SK-N-SH (cell line): ENCODE data around the gene ATP8A1. TPM values are rescaled to one million over a fixed set of nuclear protein-coding genes. Genes with fewer than 3 reads are reported as not detected.

Experiments used
- CTCF ChIA-PET: fragments of 300-600, 350-600 bp; formaldehyde crosslinking; extraction: SDS; loops from one replicate; lab custom pipeline; 2021; lab: Yijun Ruan, JAX
- POLR2A ChIA-PET: fragments of 350-600 bp; sonication (Branson Sonifier 250); formaldehyde crosslinking; extraction: SDS; loops from one replicate; lab custom pipeline; 2020; ENCODE audit warnings: antibody characterized with exemption, inconsistent platforms; lab: Yijun Ruan, JAX
- DNase-seq: peaks from one replicate; pipeline ENCODE4 v3.0.0; 2012
- H2AFZ ChIP-seq: fragments of 200-600 bp; sonication (generic); 2 replicates; pipeline ENCODE4 v1.8.1; 2016; ENCODE audit warnings: antibody characterized with exemption, mild to moderate bottlenecking, low read depth
- H3F3A ChIP-seq: fragments of 200-600 bp; sonication (generic); replicated peaks from 2 replicates; pipeline ENCODE3; 2016; ENCODE audit warnings: antibody characterized with exemption, mild to moderate bottlenecking; ENCODE audit not compliant: insufficient read depth
- H3K27ac ChIP-seq, 2 experiments: fragments of 200-500 bp in 1 of 2; fragments of 200-600 bp in 1 of 2; sonication (Bioruptor generic) in 1 of 2; sonication (generic), shearing (Covaris generic) in 1 of 2; 2 replicates each; pipeline versions ENCODE4 v1.5.1 to v1.6.1; 2014 to 2016; ENCODE audit warnings: low read depth in 2 of 2, inconsistent platforms in 1 of 2, low read length in 1 of 2, mild to moderate bottlenecking in 1 of 2, mixed read lengths in 1 of 2
- H3K27me3 ChIP-seq: fragments of 200-600 bp; sonication (generic), shearing (Covaris generic); 2 replicates; pipeline ENCODE4 v1.6.1; 2016; ENCODE audit warnings: mixed run types; ENCODE audit not compliant: insufficient read depth
- H3K36me3 ChIP-seq, 2 experiments: fragments of 200-500 bp in 1 of 2; fragments of 200-600 bp in 1 of 2; sonication (Bioruptor generic) in 1 of 2; sonication (generic) in 1 of 2; replicated peaks in 1 of 2; 2 replicates each; pipeline versions ENCODE3 to v1.5.1; 2014 to 2016; ENCODE audit warnings: low read length in 1 of 2, mild to moderate bottlenecking in 1 of 2; ENCODE audit not compliant: insufficient read depth in 2 of 2, control insufficient read depth in 1 of 2
- H3K4me1 ChIP-seq, 2 experiments: fragments of 200-500 bp in 1 of 2; fragments of 200-600 bp in 1 of 2; sonication (Bioruptor generic) in 1 of 2; sonication (generic), shearing (Covaris generic) in 1 of 2; 2 replicates each; pipeline versions ENCODE4 v1.5.1 to v1.6.1; 2014 to 2016; ENCODE audit warnings: low read depth in 1 of 2, low read length in 1 of 2, mixed run types in 1 of 2; ENCODE audit not compliant: insufficient read depth in 2 of 2, control insufficient read depth in 1 of 2
- H3K4me2 ChIP-seq: fragments of 200-600 bp; sonication (generic), shearing (Covaris generic); 2 replicates; pipeline ENCODE4 v1.6.1; 2017; ENCODE audit warnings: mixed run types
- H3K4me3 ChIP-seq, 2 experiments: fragments of 200-500 bp in 1 of 2; fragments of 200-600 bp in 1 of 2; sonication (Bioruptor generic) in 1 of 2; sonication (generic), shearing (Covaris generic) in 1 of 2; 2 replicates each; pipeline versions ENCODE4 v1.5.1 to v1.8.1; 2014 to 2016; ENCODE audit warnings: low read depth in 2 of 2, inconsistent platforms in 1 of 2, low read length in 1 of 2, mild to moderate bottlenecking in 1 of 2, mixed read lengths in 1 of 2, moderate library complexity in 1 of 2
- H3K79me2 ChIP-seq: fragments of 200-600 bp; sonication (generic); 2 replicates; pipeline ENCODE4 v1.8.1; 2017; ENCODE audit warnings: mild to moderate bottlenecking; ENCODE audit not compliant: insufficient read depth
- H3K9ac ChIP-seq: fragments of 200-600 bp; sonication (generic); 2 replicates; pipeline ENCODE4 v1.6.1; 2017; ENCODE audit warnings: mixed run types
- H3K9me2 ChIP-seq: fragments of 200-600 bp; sonication (generic); 2 replicates; pipeline ENCODE4 v1.6.1; 2017; ENCODE audit warnings: mixed run types
- H3K9me3 ChIP-seq: fragments of 200-600 bp; sonication (generic); 2 replicates; pipeline ENCODE4 v1.6.1; 2017; ENCODE audit warnings: mixed run types, mild to moderate bottlenecking, moderate library complexity
- H4K20me1 ChIP-seq: fragments of 200-600 bp; sonication (generic); 2 replicates; pipeline ENCODE4 v1.6.1; 2017; ENCODE audit warnings: mild to moderate bottlenecking, mixed run types; ENCODE audit not compliant: insufficient read depth
- CHD2 ChIP-seq: fragments of 150-350 bp; IDR thresholded peaks from 2 replicates; pipeline ENCODE4 v1.6.1; 2018; ENCODE audit warnings: low read length; ENCODE audit not compliant: partially characterized antibody
- FOSL2 ChIP-seq: IDR thresholded peaks from 2 replicates; pipeline ENCODE4 v1.4.0; 2012; ENCODE audit warnings: low read depth, mild to moderate bottlenecking, moderate library complexity, borderline replicate concordance
- FOXJ3 ChIP-seq: sonication (generic); formaldehyde crosslinking; IDR thresholded peaks from 2 replicates; pipeline ENCODE4 v1.5.1; 2020; ENCODE audit warnings: mild to moderate bottlenecking, missing genetic modification reagents
- POLR2AphosphoS5 ChIP-seq: IDR thresholded peaks from 2 replicates; pipeline ENCODE4 v1.6.1; 2012; ENCODE audit warnings: low read depth, low read length
- RFX5 ChIP-seq: IDR thresholded peaks from 2 replicates; pipeline ENCODE4 v1.6.1; 2012; ENCODE audit warnings: mild to moderate bottlenecking, improper control_type of control experiment, low read length
- RXRA ChIP-seq: IDR thresholded peaks from 2 replicates; pipeline ENCODE4 v1.4.0; 2012; ENCODE audit warnings: low read depth, mild to moderate bottlenecking, borderline replicate concordance
- WGBS: methylation state at CpG from one replicate; pipeline ENCODE4 v1.1.6; 2017; ENCODE audit warnings: low lambda C conversion rate; 5-methylcytosine and 5-hydroxymethylcytosine counted together
- polyA plus RNA-seq, 3 experiments: library from polyadenylated mRNA; depleted of rRNA; stranded (reverse); fragments of >200 nt; gene quantifications; 2 replicates each; pipeline ENCODE4 v1.2.3, GENCODE V29; 2012
- TF ChIP-seq, protein P1 (sequence below): IDR thresholded peaks from 2 replicates; pipeline ENCODE4 v1.4.0; 2012; ENCODE audit warnings: low read depth, borderline replicate concordance
- TF ChIP-seq, protein P2 (sequence below): IDR thresholded peaks from 2 replicates; pipeline ENCODE4 v1.4.0; 2012; ENCODE audit warnings: low read depth, borderline replicate concordance
- TF ChIP-seq, protein P3 (sequence below): fragments of 150-350 bp; IDR thresholded peaks from 2 replicates; pipeline ENCODE4 v1.6.1; 2017; ENCODE audit warnings: antibody characterized with exemption, low read length, low read depth, borderline replicate concordance

The ATP8A1 gene
- polyA plus RNA-seq, 1 of the 3 experiments (the other 2 are of a cell fraction) = 0.38 TPM

DNA sequence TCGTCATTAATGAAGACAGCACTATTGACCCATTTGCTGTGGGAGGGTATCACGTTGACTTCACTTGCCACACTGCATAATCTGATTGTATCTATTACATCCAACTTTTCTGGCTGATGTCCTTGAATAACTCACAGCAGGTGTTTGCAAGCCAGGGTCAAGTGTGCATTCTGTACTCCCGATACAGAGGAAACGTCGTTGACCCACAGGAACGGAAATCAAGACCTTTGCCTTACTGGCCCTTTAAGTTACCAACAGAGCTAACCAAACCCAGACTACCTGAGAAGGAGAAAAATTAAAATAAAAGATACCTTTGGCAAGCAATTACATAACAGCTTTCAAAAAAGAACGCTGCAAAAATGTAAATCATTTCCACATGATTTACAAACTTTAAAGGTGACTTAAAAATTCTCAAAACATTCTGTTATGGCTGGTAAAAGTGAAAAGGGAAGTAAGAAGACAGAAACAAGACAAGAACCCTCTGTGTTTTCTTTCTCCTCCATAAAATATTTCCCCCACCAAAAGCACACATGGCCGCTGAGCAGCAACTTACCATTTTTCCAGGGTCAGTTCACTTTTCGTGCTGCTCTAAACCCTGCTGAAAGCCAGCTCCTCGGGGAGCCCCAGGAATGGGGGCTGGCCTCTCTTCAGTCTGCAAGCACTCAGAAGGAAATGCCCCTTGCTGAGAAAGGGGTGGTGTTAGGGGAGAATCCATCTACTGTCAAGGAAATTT lies 266.1 kb downstream of the ATP8A1 start:
- no peak overlapping the region for H2AFZ ChIP-seq
- no peak overlapping the region for H3K4me2 ChIP-seq
- no peak overlapping the region for H3K9ac ChIP-seq
- no peak for DNase-seq
- no peaks in the 10 kb centered on the region for H3K36me3 ChIP-seq
- H3F3A ChIP-seq = no peaks in the 10 kb centered on the region
- H3K27me3 ChIP-seq = no peaks in the 10 kb centered on the region
- no peak overlapping the region for H3K27ac ChIP-seq
- no peaks in the 10 kb centered on the region for H3K9me3 ChIP-seq
- H4K20me1 ChIP-seq = no peaks in the 10 kb centered on the region
- ChIA-PET CTCF (interaction anchor here (0.8 to 2.1 kb wide), 7 partner anchors 10 to 427 kb away, joined by 3 to 7 read pairs (median 4); no protein-coding TSS in a partner anchor), POLR2A (no interaction called here)
- 71% methylated on average over 10 of the region's 10 CpGs for WGBS
- no peaks in the 10 kb centered on the region for H3K9me2 ChIP-seq
- peaks cover 0 to 5% of the 10 kb centered on the region in 2 experiments; a peak in 1 of 4 replicates for H3K4me1 ChIP-seq
- H3K79me2 ChIP-seq = no peaks in the 10 kb centered on the region
- H3K4me3 ChIP-seq = no peak overlapping the region
- TF ChIP-seq POLR2AphosphoS5 (no peak), FOXJ3 (CRISPR knock-in tag) (no peak), CHD2 (no peak)
- TF ChIP-seq, protein P1, sequence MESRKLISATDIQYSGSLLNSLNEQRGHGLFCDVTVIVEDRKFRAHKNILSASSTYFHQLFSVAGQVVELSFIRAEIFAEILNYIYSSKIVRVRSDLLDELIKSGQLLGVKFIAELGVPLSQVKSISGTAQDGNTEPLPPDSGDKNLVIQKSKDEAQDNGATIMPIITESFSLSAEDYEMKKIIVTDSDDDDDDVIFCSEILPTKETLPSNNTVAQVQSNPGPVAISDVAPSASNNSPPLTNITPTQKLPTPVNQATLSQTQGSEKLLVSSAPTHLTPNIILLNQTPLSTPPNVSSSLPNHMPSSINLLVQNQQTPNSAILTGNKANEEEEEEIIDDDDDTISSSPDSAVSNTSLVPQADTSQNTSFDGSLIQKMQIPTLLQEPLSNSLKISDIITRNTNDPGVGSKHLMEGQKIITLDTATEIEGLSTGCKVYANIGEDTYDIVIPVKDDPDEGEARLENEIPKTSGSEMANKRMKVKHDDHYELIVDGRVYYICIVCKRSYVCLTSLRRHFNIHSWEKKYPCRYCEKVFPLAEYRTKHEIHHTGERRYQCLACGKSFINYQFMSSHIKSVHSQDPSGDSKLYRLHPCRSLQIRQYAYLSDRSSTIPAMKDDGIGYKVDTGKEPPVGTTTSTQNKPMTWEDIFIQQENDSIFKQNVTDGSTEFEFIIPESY = no peak
- TF ChIP-seq, all 33 proteins: peak for 0

DNA sequence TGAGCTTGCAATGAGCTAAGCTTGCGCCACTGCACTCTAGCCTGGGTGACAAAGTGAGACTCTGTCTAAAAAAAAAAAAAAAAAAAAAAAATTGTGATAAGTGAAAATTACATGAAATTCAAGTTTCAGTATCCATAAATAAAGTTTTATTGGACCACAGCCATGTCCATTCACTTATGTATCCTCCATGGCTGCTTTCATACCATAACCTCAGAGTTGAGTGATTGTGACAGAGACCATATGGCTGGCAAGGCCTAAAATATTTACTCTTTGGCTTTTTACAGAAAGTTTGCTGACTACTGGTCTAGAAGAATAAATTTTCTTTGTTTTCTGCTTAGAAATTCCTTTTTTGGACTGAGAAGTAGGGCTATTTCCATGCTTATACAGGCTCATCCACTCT lies 271.4 kb downstream of the ATP8A1 start:
- Histone ChIP-seq H3K27ac (no peak overlapping the region), H2AFZ (no peak overlapping the region), H3K9me3 (no peaks in the 10 kb centered on the region), H4K20me1 (no peaks in the 10 kb centered on the region), H3K4me1 (no peaks in the 10 kb centered on the region), H3K36me3 (no peaks in the 10 kb centered on the region), H3K9ac (no peak overlapping the region), H3K4me2 (no peak overlapping the region), H3K79me2 (no peaks in the 10 kb centered on the region), H3F3A (no peaks in the 10 kb centered on the region), H3K9me2 (no peaks in the 10 kb centered on the region), H3K27me3 (no peaks in the 10 kb centered on the region), H3K4me3 (no peak overlapping the region)
- ChIA-PET POLR2A (no interaction called here), CTCF (interaction anchor here (1.3 to 3.7 kb wide), 2 partner anchors 12 to 14 kb away, joined by 3 to 11 read pairs; no protein-coding TSS in a partner anchor)
- 76% methylated on average over 1 of the region's 1 CpG for WGBS
- no peak for DNase-seq
- TF ChIP-seq RXRA (no peak), RFX5 (no peak), FOXJ3 (CRISPR knock-in tag) (no peak), POLR2AphosphoS5 (no peak), FOSL2 (no peak)
- TF ChIP-seq, protein P2, sequence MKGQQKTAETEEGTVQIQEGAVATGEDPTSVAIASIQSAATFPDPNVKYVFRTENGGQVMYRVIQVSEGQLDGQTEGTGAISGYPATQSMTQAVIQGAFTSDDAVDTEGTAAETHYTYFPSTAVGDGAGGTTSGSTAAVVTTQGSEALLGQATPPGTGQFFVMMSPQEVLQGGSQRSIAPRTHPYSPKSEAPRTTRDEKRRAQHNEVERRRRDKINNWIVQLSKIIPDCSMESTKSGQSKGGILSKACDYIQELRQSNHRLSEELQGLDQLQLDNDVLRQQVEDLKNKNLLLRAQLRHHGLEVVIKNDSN = no peak
- TF ChIP-seq, protein P3, sequence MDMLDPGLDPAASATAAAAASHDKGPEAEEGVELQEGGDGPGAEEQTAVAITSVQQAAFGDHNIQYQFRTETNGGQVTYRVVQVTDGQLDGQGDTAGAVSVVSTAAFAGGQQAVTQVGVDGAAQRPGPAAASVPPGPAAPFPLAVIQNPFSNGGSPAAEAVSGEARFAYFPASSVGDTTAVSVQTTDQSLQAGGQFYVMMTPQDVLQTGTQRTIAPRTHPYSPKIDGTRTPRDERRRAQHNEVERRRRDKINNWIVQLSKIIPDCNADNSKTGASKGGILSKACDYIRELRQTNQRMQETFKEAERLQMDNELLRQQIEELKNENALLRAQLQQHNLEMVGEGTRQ = no peak
